ENCODE results near the gene STAT3. TPM values are rescaled to one million over a fixed set of nuclear protein-coding genes. Genes with fewer than 3 reads are reported as not detected.

Gene STAT3
- polyA plus RNA-seq, 1 of the 3 experiments (the other 2 are of a cell fraction) = 35.7 TPM

- WGBS (ENCODE audit: low lambda C conversion rate) = 80% methylated on average over 3 of the region's 3 CpGs
- Histone ChIP-seq H2AFZ (ENCODE audit: low read depth) (no peak overlapping the region), H3K4me3 (ENCODE audit: low read depth in 2 of 2, low read length in 1 of 2) (no peak overlapping the region), H3K36me3 (replicated peaks in 1 of 2; ENCODE audit: control insufficient read depth in 1 of 2, insufficient read depth in 2 of 2, low read length in 1 of 2) (peaks cover 44 to 69% of the 10 kb centered on the region in 2 experiments), H3K27ac (ENCODE audit: low read depth in 2 of 2, low read length in 1 of 2) (0 out of 4 replicates have a peak overlapping the region, but pooled peaks of 1 of the 2 experiments have one; percentile 9), H3K4me1 (ENCODE audit: control insufficient read depth in 1 of 2, insufficient read depth in 2 of 2, low read depth in 1 of 2, low read length in 1 of 2) (no peaks in the 10 kb centered on the region; a peak in 1 of 4 replicates), H3K79me2 (ENCODE audit: insufficient read depth) (no peaks in the 10 kb centered on the region), H3F3A (replicated peaks; ENCODE audit: insufficient read depth) (peaks cover 41% of the 10 kb centered on the region), H3K9me3 (no peaks in the 10 kb centered on the region), H3K9me2 (no peaks in the 10 kb centered on the region), H3K4me2 (no peak overlapping the region), H3K9ac (no peak overlapping the region), H3K27me3 (ENCODE audit: insufficient read depth) (no peaks in the 10 kb centered on the region), H4K20me1 (ENCODE audit: insufficient read depth) (no peaks in the 10 kb centered on the region; the same call in 1 of the 2 replicates)
- CTCF ChIA-PET = interaction anchor here (0.8 to 2.4 kb wide), 4 partner anchors 13 to 71 kb away, joined by 3 to 13 read pairs (median 9); no protein-coding TSS in a partner anchor
- POLR2A ChIA-PET = no interaction called here
- DNase-seq = no peak
- TF ChIP-seq GABPA (IDR thresholded peaks at IDR 0.05; ENCODE audit: low read depth) (no peak), ELF1 (IDR thresholded peaks at IDR 0.05) (no peak), RXRA (IDR thresholded peaks at IDR 0.05; ENCODE audit: borderline replicate concordance, low read depth) (no peak), MXI1 (IDR thresholded peaks at IDR 0.05; ENCODE audit: low read depth, low read length) (no peak), TEAD4 (IDR thresholded peaks at IDR 0.05; ENCODE audit: borderline replicate concordance, insufficient read depth) (no peak), MEF2A (IDR thresholded peaks at IDR 0.05; ENCODE audit: borderline replicate concordance, low read depth) (no peak), USF1 (IDR thresholded peaks at IDR 0.05; ENCODE audit: borderline replicate concordance, low read depth) (no peak), EP300 (IDR thresholded peaks at IDR 0.05; ENCODE audit: borderline replicate concordance in 1 of 2, low read depth in 1 of 2, low read length in 1 of 2) (no peak), USF2 (IDR thresholded peaks at IDR 0.05; ENCODE audit: borderline replicate concordance, low read depth, low read length) (no peak), GATA2 (CRISPR knock-in tag; IDR thresholded peaks at IDR 0.05) (no peak), RAD21 (IDR thresholded peaks at IDR 0.05; ENCODE audit: low read length) (0 out of 2 replicates have a peak, but pooled peaks have one; percentile 10), FOXJ3 (CRISPR knock-in tag; IDR thresholded peaks at IDR 0.05) (no peak), POLR2AphosphoS5 (IDR thresholded peaks at IDR 0.05; ENCODE audit: low read depth, low read length) (no peak), MAX (IDR thresholded peaks at IDR 0.05; ENCODE audit: low read depth) (no peak), FOSL2 (IDR thresholded peaks at IDR 0.05; ENCODE audit: borderline replicate concordance, low read depth) (no peak), SIN3A (IDR thresholded peaks at IDR 0.05; ENCODE audit: borderline replicate concordance, low read depth, low read length) (no peak), TAF1 (IDR thresholded peaks at IDR 0.05; ENCODE audit: borderline replicate concordance, low read depth, low read length) (no peak), CTCF (IDR thresholded peaks at IDR 0.05) (peak; percentile 53), PBX3 (IDR thresholded peaks at IDR 0.05) (0 out of 2 replicates have a peak, but pooled peaks have one; percentile 16), CHD2 (IDR thresholded peaks at IDR 0.05; ENCODE audit: low read length, partially characterized antibody) (no peak), RCOR1 (IDR thresholded peaks at IDR 0.05; ENCODE audit: low read length) (no peak), JUND (IDR thresholded peaks at IDR 0.05) (no peak), SMC3 (IDR thresholded peaks at IDR 0.05; ENCODE audit: low read depth, low read length) (peak; percentile 22), RFX5 (IDR thresholded peaks at IDR 0.05; ENCODE audit: low read length) (no peak), ZBTB33 (IDR thresholded peaks at IDR 0.05; ENCODE audit: borderline replicate concordance, low read depth) (no peak), NFIC (IDR thresholded peaks at IDR 0.05; ENCODE audit: borderline replicate concordance) (no peak), IRF3 (IDR thresholded peaks at IDR 0.05; ENCODE audit: low read depth, low read length) (no peak), YY1 (IDR thresholded peaks at IDR 0.05; ENCODE audit: low read depth) (no peak)
Observed at GRCh38 chr17:42334677-42335076, 53.6 kb downstream of the STAT3 start.
